ENCODE measurements around the gene TBC1D25.

The TBC1D25 gene

DNA sequence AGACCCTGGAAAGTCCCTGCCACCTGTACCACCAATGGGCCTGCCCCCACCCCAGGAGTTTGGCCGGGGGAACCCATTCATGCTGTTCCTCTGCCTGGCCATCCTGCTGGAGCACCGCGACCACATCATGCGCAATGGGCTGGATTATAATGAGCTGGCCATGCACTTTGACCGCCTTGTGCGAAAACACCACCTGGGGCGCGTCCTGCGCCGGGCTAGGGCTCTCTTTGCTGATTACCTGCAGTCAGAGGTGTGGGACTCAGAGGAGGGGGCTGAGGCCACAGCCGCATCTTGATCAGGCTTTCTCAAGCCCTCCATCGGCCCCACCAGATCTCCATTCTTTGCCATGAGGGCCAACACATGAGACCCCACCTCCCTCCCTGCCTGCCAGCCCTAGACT lies 21.2 kb downstream of the TBC1D25 start:
- DNase-seq (ENCODE audit: low spot score) = no peak

- no peak for DNase-seq (ENCODE audit: low spot score)
Observed at GRCh38 chrX:48569958-48570357, 30.4 kb downstream of the TBC1D25 start.

DNA sequence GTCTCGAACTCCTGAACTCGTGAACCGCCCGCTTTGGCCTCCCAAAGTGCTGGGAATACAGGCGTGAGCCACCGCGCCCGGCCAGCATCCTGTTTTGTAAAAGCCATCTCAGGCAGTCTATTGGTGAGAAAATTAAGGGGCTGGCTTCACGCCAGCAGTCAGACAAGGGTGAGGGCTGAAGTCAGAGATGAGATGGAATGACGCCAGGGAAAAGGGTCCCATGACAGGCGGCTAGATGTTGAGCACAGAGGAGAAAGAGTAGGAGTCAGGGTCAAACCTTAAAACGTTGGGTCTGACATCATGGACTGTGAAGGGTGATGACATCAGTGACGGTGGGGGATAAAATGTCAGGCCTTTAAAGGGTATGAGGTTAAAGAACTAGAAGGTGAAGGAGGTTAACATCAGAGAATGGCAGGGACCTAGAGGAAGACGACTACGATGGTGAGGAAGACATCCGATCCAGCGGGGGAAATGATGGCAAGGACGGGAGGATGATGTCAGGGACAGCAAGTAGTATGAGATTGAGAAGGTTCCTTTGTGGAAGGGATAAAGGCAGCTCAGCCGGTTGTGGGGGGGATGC lies 34.3 kb downstream of the TBC1D25 start:
- peak; percentile 57 for DNase-seq (ENCODE audit: low spot score)

- DNase-seq (ENCODE audit: low spot score) = peak; percentile 87
Observed at GRCh38 chrX:48574270-48575266, 35.1 kb downstream of the TBC1D25 start, which contains the start of gene RBM3. Gene RBM3, plus strand, starts transcription at chrX:48574484. Its CDS starts 697 bp downstream, at chrX:48575181.

DNA sequence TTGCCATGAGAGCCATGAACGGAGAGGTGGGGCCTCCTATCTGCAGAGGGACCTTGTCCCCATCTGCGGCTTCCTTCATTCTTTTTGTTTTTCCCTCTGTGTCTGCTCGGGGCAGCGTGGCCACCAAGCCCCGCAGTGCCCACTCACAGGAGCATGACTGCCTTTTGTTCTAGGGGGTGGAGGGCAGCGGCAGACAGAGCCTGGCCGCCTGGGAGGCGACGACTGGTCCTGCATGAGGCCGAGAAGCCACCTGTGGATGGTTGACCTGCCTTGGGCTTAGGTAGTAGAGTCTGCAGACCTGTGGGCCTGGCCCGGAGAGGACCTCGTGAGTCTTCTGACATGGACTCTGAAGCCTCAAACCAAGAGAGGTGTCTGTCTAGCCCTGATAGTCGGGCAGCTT lies 36.1 kb downstream of the TBC1D25 start:
- DNase-seq (ENCODE audit: low spot score) = no peak

DNA sequence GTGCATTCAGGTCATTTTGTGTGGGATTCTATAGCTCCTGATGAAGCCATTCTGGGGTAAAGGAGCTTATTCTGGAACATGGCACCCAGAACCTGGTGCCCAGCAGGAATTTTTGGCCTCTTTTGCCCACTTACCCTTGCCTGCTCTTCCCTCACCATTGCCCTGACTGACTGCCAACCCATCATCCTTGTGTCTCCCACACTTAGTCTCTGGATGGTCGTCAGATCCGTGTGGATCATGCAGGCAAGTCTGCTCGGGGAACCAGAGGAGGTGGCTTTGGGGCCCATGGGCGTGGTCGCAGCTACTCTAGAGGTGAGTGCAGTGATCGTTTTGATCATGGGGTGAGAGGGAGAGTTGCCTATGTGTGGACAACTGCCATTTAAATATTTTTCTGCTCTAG lies 36.6 kb downstream of the TBC1D25 start:
- DNase-seq (ENCODE audit: low spot score) = no peak

- DNase-seq (ENCODE audit: low spot score) = no peak
Observed at GRCh38 chrX:48578661-48579128, 39.2 kb downstream of the TBC1D25 start.

DNA sequence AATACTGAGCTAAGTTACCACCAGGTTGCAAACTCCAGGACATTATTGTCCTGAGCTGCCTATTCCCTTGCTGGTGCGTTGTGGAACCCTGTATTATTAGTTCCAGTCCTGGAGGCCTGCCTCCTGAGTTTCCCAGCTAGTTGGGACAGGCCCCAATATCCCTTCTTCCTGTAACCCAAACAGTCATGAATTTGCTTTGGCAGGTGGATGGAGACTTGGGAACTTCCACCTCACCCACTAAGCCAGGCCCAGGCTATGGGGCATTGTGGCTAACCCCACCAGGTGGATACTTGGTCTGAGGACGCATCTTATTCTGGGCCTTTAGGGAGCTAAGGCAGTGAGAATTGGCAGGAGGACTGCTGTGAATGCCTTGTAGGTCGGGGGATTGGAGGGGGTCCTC lies 39.7 kb downstream of the TBC1D25 start:
- DNase-seq (ENCODE audit: low spot score) = no peak

DNA sequence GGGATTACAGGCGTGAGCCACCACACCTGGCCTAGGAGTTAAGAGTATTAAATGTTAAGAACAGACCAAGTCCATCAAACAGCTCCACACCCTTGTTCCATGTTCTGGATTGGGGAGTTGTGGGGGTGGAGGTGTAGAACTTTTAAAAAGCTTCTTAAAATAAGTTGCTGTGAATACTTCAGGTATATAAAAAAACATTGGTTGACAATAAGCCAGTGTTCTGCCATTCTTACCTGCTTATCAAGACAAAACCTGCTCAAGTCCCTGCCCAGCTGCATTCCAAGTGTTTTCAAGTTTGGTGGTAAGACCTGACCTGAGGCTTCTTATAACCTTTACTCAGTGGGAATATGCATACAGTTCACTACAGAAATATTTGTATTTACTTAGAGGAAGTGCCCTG lies 41.1 kb downstream of the TBC1D25 start:
- DNase-seq (ENCODE audit: low spot score) = no peak

- no peak for DNase-seq (ENCODE audit: low spot score)
Observed at GRCh38 chrX:48584698-48585097, 45.2 kb downstream of the TBC1D25 start.

- DNase-seq (ENCODE audit: low spot score) = no peak
Observed at GRCh38 chrX:48589482-48590162, 50.1 kb downstream of the TBC1D25 start.

DNA sequence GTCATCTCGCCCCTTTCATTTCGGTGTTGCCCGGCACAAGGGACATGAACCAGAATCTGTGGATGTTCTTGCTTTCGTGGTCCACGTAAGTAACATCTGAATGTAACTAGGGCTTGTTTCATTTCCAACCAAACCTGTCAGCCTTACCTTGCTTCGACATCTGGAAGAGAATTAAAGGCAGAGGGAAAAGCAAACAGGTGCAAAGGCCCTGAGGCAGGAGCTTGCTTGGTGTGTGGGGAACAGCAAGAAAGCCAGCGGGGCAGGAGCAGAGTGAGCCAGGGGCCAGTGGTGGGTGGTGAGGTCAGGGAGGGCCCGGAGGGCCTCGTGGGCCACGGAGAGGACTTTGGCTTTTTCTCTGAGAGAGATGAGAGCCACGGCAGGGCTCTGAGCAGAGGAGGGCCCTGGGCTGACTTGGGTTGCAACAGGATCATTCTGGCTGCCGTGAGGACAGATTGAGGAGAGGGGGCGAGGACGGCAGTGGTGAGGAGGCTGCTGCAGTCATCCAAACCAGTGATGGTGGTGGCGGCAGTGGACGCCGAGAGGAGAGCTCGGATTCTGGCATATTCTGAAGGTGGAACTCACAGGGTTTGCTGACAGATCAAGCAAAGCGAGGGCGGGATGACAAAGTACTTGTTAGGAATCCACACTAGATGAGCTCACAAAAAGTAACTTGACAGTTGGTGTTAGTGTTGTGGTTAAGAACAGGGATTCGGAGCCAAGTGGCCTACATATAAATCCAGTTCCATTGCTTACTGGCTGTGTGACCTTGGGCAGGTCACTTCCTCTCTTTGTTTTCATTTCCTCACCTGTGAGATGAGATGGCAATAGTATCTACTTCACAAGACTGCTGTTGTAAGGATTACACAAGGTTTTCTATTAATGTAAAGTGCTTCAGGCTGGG lies 50.9 kb downstream of the TBC1D25 start:
- DNase-seq (ENCODE audit: low spot score) = no peak

DNA sequence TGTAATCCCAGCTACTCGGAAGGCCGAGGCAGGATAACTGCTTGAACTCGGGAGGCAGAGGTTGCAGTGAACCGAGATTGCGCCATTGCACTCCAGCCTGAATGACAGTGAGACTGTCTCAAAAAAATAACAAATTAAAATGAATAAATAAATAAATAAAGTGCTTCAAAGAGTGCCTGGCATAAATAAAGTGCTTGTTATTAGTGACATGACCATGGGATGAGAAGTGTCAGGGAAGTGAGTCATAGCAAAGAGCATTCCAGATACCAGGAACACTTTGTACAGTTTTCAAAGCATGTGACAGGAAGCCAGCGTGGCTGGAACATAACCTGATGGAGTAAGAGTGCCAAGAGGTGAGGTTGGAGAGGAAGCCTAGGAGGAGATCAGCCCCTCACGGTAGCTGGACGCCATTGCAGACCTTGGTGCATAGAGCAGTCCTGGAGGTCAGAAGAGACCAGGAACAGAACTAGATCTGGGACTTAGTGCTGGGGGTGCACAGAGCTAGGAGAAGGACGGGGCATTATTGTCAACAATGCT lies 51.8 kb downstream of the TBC1D25 start:
- peak; percentile 82 for DNase-seq (ENCODE audit: low spot score)

DNA sequence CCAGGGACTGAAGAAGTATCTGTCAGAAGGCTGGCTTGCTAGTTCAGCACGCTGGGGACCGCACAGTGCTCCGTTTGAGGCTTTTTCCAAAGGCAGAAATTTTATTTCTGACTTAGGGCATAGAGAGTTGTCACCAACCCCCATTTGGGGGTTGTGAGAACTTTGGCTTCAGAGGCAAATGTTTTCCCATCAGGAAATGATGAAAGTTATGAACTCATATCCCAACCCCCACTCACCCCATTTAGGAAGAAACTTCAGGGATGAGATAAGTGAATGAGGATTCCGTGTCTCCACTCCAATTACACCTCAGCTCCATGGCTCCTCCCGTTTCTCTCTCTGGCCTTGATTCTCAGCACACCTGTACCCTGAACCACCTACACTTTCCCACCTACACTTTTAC lies 53.5 kb downstream of the TBC1D25 start:
- DNase-seq (ENCODE audit: low spot score) = no peak

DNA sequence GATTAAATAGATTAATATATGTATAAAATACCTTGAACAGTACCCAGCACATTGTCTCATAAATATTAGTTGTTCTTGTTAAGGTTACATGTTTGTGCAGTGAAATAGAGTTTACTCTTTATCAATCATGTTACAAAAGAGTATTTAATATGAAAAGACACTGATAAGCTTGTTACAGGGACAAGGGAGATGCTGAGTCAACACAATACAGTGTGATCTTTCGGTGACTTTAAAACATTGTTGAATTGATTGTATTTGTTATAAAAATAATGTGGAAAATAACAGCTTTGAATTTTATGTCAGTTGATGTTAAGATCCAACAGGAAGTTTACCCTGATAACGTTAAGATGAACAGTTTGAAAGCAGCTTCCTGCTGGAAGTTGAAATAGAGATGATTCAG lies 56.4 kb downstream of the TBC1D25 start:
- no peak for DNase-seq (ENCODE audit: low spot score)

GRCh38 chrX:48597353-48598264 lies 58.1 kb downstream of the TBC1D25 start, which contains the start of gene WDR13:
Gene WDR13, plus strand, starts transcription at chrX:48597492. Its CDS starts 505 bp downstream, at chrX:48597997.
- DNase-seq (ENCODE audit: low spot score) = peak; percentile 93

- no peak for DNase-seq (ENCODE audit: low spot score)
Observed at GRCh38 chrX:48598614-48599013, 59.1 kb downstream of the TBC1D25 start.

GRCh38 chrX:48599341-48599740 lies 59.8 kb downstream of the TBC1D25 start:
- DNase-seq (ENCODE audit: low spot score) = no peak

- no peak for DNase-seq (ENCODE audit: low spot score)
Observed at GRCh38 chrX:48600226-48600625, 60.7 kb downstream of the TBC1D25 start.
